Measurements from ENCODE around the gene NNT.

DNA sequence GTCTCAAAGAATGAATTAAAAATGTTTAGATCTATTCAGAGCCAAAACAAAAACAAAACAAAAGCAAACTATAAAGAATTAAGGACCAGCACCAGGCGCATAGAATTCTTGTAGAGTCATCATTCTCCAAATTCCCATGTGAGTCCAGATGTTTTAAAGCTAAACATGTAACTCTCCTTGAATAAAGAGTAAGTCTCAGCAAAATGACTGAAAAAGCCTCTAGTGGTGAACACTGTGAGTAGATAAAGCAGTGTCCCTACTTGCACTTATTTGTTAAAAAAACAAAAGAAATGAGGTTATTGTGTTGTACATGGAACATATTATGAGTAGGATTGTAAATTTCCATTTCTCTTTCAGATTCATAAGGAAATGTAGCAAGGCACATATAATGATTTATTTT, 44.0 kb downstream of the NNT start:
- TF ChIP-seq POLR2AphosphoS5 (IDR thresholded peaks at IDR 0.05; ENCODE audit: low read depth, low read length), result no peak
- no peak for TF ChIP-seq TAF1 (IDR thresholded peaks at IDR 0.05; ENCODE audit: low read depth, low read length)
- TF ChIP-seq SPI1 (IDR thresholded peaks at IDR 0.05; ENCODE audit: low read depth, low read length), result no peak
- TF ChIP-seq POLR2A (IDR thresholded peaks at IDR 0.05; ENCODE audit: low read depth, low read length), result no peak

Data from GM12891 (cell line).